H1 (cell line): ENCODE data around the gene ELP5. TPM values are rescaled to one million over a fixed set of nuclear protein-coding genes. Genes with fewer than 3 reads are reported as not detected.

ENCODE experiments used
- CTCF ChIA-PET: fragments of 300-600 bp; sonication (Branson Sonifier 250); formaldehyde crosslinking; loops from one replicate; lab custom pipeline; 2021; ENCODE audit not compliant: partially characterized antibody; lab: Charles Lee
- POLR2A ChIA-PET: fragments of 300-600 bp; sonication (Branson Sonifier 250); formaldehyde crosslinking; loops from one replicate; lab custom pipeline; 2021; ENCODE audit warnings: inconsistent platforms; ENCODE audit not compliant: partially characterized antibody; lab: Charles Lee
- DNase-seq, 2 experiments: peaks; one replicate each; pipeline versions ENCODE4 v3.0.0 to v3.0.0-alpha.2; 2010 to 2022; ENCODE audit warnings: low spot score in 2 of 2, low read depth in 1 of 2, mixed read lengths in 1 of 2
- FAIRE-seq: peaks from 2 replicates; lab custom pipeline; 2011; peaks lifted over from hg19 to GRCh38; lab: Jason Lieb, UNC
- H2AFZ ChIP-seq: 2 replicates; pipeline ENCODE4 v1.8.1; 2012; ENCODE audit warnings: low read length, inconsistent platforms
- H2AK5ac ChIP-seq: 2 replicates; pipeline ENCODE4 v1.6.1; 2013; ENCODE audit warnings: low read depth, low read length
- H2BK120ac ChIP-seq: replicated peaks from 2 replicates; pipeline ENCODE3; 2013; ENCODE audit warnings: low read depth, low read length, inconsistent platforms
- H2BK12ac ChIP-seq: 2 replicates; pipeline ENCODE4 v1.6.1; 2013; ENCODE audit warnings: low read depth, low read length
- H2BK15ac ChIP-seq: 2 replicates; pipeline ENCODE4 v1.6.1; 2013; ENCODE audit warnings: low read length
- H2BK20ac ChIP-seq: 2 replicates; pipeline ENCODE4 v1.6.1; 2013; ENCODE audit warnings: low read length
- H2BK5ac ChIP-seq: 2 replicates; pipeline ENCODE4 v1.6.1; 2013; ENCODE audit warnings: low read depth, low read length
- H3K14ac ChIP-seq: 2 replicates; pipeline ENCODE4 v1.6.1; 2013; ENCODE audit warnings: inconsistent platforms; ENCODE audit not compliant: insufficient read length
- H3K18ac ChIP-seq: 2 replicates; pipeline ENCODE4 v1.6.1; 2013; ENCODE audit warnings: low read length; ENCODE audit errors: extremely low read depth
- H3K23ac ChIP-seq: 2 replicates; pipeline ENCODE4 v1.6.1; 2013; ENCODE audit warnings: inconsistent platforms; ENCODE audit not compliant: insufficient read length
- H3K23me2 ChIP-seq: 2 replicates; pipeline ENCODE4 v1.6.1; 2013; ENCODE audit warnings: low read depth, low read length
- H3K27ac ChIP-seq: 2 replicates; pipeline ENCODE4 v1.6.1; 2011; ENCODE audit warnings: low read depth, low read length, inconsistent platforms
- H3K27me3 ChIP-seq, 4 experiments: replicated peaks in 1 of 4; 1 replicate in 1 of 4; 2 replicates in 3 of 4; pipeline versions ENCODE4 v1.6.1 to v1.8.1; 2011 to 2013; ENCODE audit warnings: low read length in 3 of 4, mild to moderate bottlenecking in 3 of 4, inconsistent platforms in 2 of 4, mixed read lengths in 2 of 4, moderate library complexity in 1 of 4; ENCODE audit not compliant: control insufficient read depth in 3 of 4, insufficient read depth in 3 of 4; ENCODE audit errors: extremely low read depth in 1 of 4
- H3K36me3 ChIP-seq, 4 experiments: 2 replicates each; pipeline versions ENCODE4 v1.6.1 to v1.8.1; 2011 to 2013; ENCODE audit warnings: mild to moderate bottlenecking in 4 of 4, low read length in 3 of 4, moderate library complexity in 2 of 4, control low read depth in 1 of 4, inconsistent platforms in 1 of 4; ENCODE audit not compliant: insufficient read depth in 4 of 4, control insufficient read depth in 2 of 4
- H3K4ac ChIP-seq: replicated peaks from 2 replicates; pipeline ENCODE3; 2013; ENCODE audit warnings: low read length, low read depth, mixed read lengths, inconsistent platforms; ENCODE audit not compliant: insufficient read length
- H3K4me1 ChIP-seq, 4 experiments: replicated peaks in 1 of 4; 1 replicate in 1 of 4; 2 replicates in 3 of 4; pipeline versions ENCODE4 v1.6.1 to v1.8.1; 2011 to 2013; ENCODE audit warnings: low read length in 3 of 4, inconsistent platforms in 2 of 4, mixed read lengths in 1 of 4; ENCODE audit not compliant: insufficient read depth in 4 of 4, control insufficient read depth in 3 of 4
- H3K4me2 ChIP-seq, 2 experiments: 2 replicates each; pipeline versions ENCODE4 v1.6.1 to v1.8.1; 2011 to 2013; ENCODE audit warnings: low read depth in 2 of 2, low read length in 2 of 2, control low read depth in 1 of 2, inconsistent platforms in 1 of 2, mild to moderate bottlenecking in 1 of 2; ENCODE audit not compliant: insufficient read depth in 1 of 2
- H3K4me3 ChIP-seq, 4 experiments: fragments of 200-600, 300-600 bp in 1 of 4; sonication (generic), shearing (Covaris generic), sonication (Bioruptor Twin) in 1 of 4; 2 replicates each; pipeline versions ENCODE4 v1.5.1 to v1.8.1; 2011 to 2016; ENCODE audit warnings: low read length in 4 of 4, low read depth in 3 of 4, control low read depth in 2 of 4, inconsistent platforms in 2 of 4, mild to moderate bottlenecking in 2 of 4, mixed read lengths in 1 of 4, moderate library complexity in 1 of 4; ENCODE audit not compliant: insufficient read depth in 2 of 4; ENCODE audit errors: extremely low read depth in 1 of 4
- H3K56ac ChIP-seq: replicated peaks from 2 replicates; pipeline ENCODE3; 2013; ENCODE audit warnings: low read depth, mild to moderate bottlenecking, mixed read lengths, low read length, inconsistent platforms; ENCODE audit not compliant: insufficient read length
- H3K79me1 ChIP-seq: 2 replicates; pipeline ENCODE4 v1.6.1; 2013; ENCODE audit warnings: low read depth, low read length, control low read depth
- H3K79me2 ChIP-seq, 2 experiments: 2 replicates each; pipeline versions ENCODE4 v1.6.1 to v1.8.1; 2012 to 2013; ENCODE audit warnings: low read length in 2 of 2, mild to moderate bottlenecking in 2 of 2, inconsistent platforms in 1 of 2; ENCODE audit not compliant: insufficient read depth in 2 of 2, control insufficient read depth in 1 of 2
- H3K9ac ChIP-seq, 4 experiments: replicated peaks in 1 of 4; 1 replicate in 1 of 4; 2 replicates in 3 of 4; pipeline versions ENCODE4 v1.6.1 to v1.8.1; 2011 to 2013; ENCODE audit warnings: low read depth in 3 of 4, low read length in 3 of 4, control low read depth in 2 of 4, mild to moderate bottlenecking in 2 of 4, moderate library complexity in 2 of 4, inconsistent platforms in 1 of 4; ENCODE audit errors: extremely low read depth in 1 of 4
- H3K9me3 ChIP-seq, 2 experiments: 2 replicates each; pipeline versions ENCODE4 v1.6.1 to v1.8.1; 2012 to 2013; ENCODE audit warnings: mild to moderate bottlenecking in 2 of 2, moderate library complexity in 2 of 2, control low read depth in 1 of 2, inconsistent platforms in 1 of 2, low read depth in 1 of 2, low read length in 1 of 2, mixed read lengths in 1 of 2; ENCODE audit not compliant: insufficient read depth in 2 of 2
- H4K20me1 ChIP-seq, 2 experiments: replicated peaks in 1 of 2; 2 replicates each; pipeline versions ENCODE3 to v1.8.1; 2011 to 2013; ENCODE audit warnings: inconsistent platforms in 2 of 2, low read length in 2 of 2, mild to moderate bottlenecking in 1 of 2; ENCODE audit not compliant: insufficient read depth in 2 of 2, control insufficient read depth in 1 of 2
- H4K5ac ChIP-seq: 2 replicates; pipeline ENCODE4 v1.6.1; 2013; ENCODE audit warnings: low read length, low read depth, mixed read lengths, inconsistent platforms; ENCODE audit not compliant: insufficient read length
- H4K8ac ChIP-seq: 2 replicates; pipeline ENCODE4 v1.8.0; 2013; ENCODE audit warnings: mild to moderate bottlenecking, moderate library complexity, low read length, inconsistent platforms; ENCODE audit not compliant: insufficient read depth; ENCODE audit errors: extremely low read depth
- H4K91ac ChIP-seq: replicated peaks from 2 replicates; pipeline ENCODE3; 2013; ENCODE audit warnings: low read length, mixed read lengths, inconsistent platforms; ENCODE audit not compliant: insufficient read length
- BRCA1 ChIP-seq: IDR thresholded peaks from 2 replicates; pipeline ENCODE4 v1.6.1; 2012; ENCODE audit warnings: low read depth, low read length, improper control_type of control experiment
- FOSL1 ChIP-seq: IDR thresholded peaks from 2 replicates; pipeline ENCODE4 v1.6.1; 2011; ENCODE audit warnings: mild to moderate bottlenecking, low read depth, low read length, moderate library complexity; ENCODE audit not compliant: insufficient read depth
- NANOG ChIP-seq: IDR thresholded peaks from 2 replicates; pipeline ENCODE4 v1.6.1; 2011; ENCODE audit warnings: low read length, low read depth, mild to moderate bottlenecking, inconsistent platforms; ENCODE audit not compliant: insufficient read depth, poor library complexity, severe bottlenecking
- WGBS, 2 experiments: shearing (Covaris generic) in 1 of 2; methylation state at CpG; one replicate each; pipeline versions ENCODE4 v1.1.6 to v1.1.7; 2013 to 2015; ENCODE audit warnings: low lambda C conversion rate in 2 of 2, mixed read lengths in 2 of 2, inconsistent platforms in 1 of 2, low coverage in 1 of 2, missing lambda C conversion rate in 1 of 2; ENCODE audit not compliant: insufficient replicate concordance in 2 of 2, insufficient coverage in 1 of 2, insufficient read length in 1 of 2; ENCODE audit errors: extremely low coverage in 1 of 2, missing lambda C conversion rate in 1 of 2; 5-methylcytosine and 5-hydroxymethylcytosine counted together
- polyA plus RNA-seq, 7 experiments: library from polyadenylated mRNA; depleted of rRNA in 3 of 7; stranded (reverse) in 5 of 7; unstranded in 2 of 7; fragments of >200 nt in 5 of 7; fragments of 200-250 nt in 2 of 7; gene quantifications; 1 replicate in 5 of 7; 2 replicates in 1 of 7; 4 replicates in 1 of 7; pipeline versions ENCODE4 v1.2.1 to v1.2.3, GENCODE V29; 2011 to 2013; ENCODE audit warnings: missing spikeins in 2 of 7, mixed read lengths in 2 of 7
- total RNA-seq: library from RNA; stranded (reverse); fragmentation: NEBNext Ultra II Directional; extraction: Animal tissue kit (Norgen Biotek cat#: 25700); gene quantifications from 2 replicates; pipeline ENCODE4 v1.2.1, GENCODE V29; 2021

Gene ELP5
- total and polyA plus RNA-seq, 2 of the 8 experiments (the other 6 are each of a cell fraction or from before 2014, with no cell fraction given), result 75.4 to 107 TPM

GRCh38 chr17:7293159-7293558 is 41.1 kb downstream of the ELP5 start:
- H4K20me1 ChIP-seq, result peaks cover 0 to 9% of the 10 kb centered on the region in 2 experiments
- WGBS, 2 experiments, result 93% methylated on average over 11 of the region's 11 CpGs; no CpG with 5 or more reads in 1 of the 2 experiments
- no peak for TF ChIP-seq NANOG
- no peak for TF ChIP-seq BRCA1
- no peak for TF ChIP-seq FOSL1
- peaks cover 0 to 14% (median 9%) of the 10 kb centered on the region in 4 experiments; a peak in 6 of 7 replicates for H3K4me1 ChIP-seq
- H3K27me3 ChIP-seq, result peaks cover 3 to 11% (median 9%) of the 10 kb centered on the region in 4 experiments
- H3K4me3 ChIP-seq, result peak overlapping the region in 1 of 4 experiments; percentile 65; a peak in 4 of 8 replicates
- H2BK120ac ChIP-seq, result no peak overlapping the region
- no peaks in the 10 kb centered on the region for H3K36me3 ChIP-seq
- FAIRE-seq (no peak), DNase-seq (no peak)
- no peak overlapping the region for H3K23ac ChIP-seq
- H3K27ac ChIP-seq, result no peak overlapping the region
- no peak overlapping the region for H2BK5ac ChIP-seq
- H3K4me2 ChIP-seq, result peak overlapping the region; percentile 65 to 82; a peak in 2 of 4 replicates
- no peak overlapping the region for H4K5ac ChIP-seq
- no peak overlapping the region for H2BK20ac ChIP-seq
- no peaks in the 10 kb centered on the region for H3K79me2 ChIP-seq
- POLR2A ChIA-PET, result interaction anchor here (0.7 to 6.7 kb wide), 12 partner anchors 8 to 72 kb away, joined by 3 to 94 read pairs (median 6); partner anchors contain the start of genes DVL2, GABARAP, GPS2 and PHF23
- H2AK5ac ChIP-seq, result no peak overlapping the region
- H2BK12ac ChIP-seq, result no peak overlapping the region
- no peak overlapping the region for H3K18ac ChIP-seq
- H3K9me3 ChIP-seq, result no peaks in the 10 kb centered on the region; a peak in 1 of 4 replicates
- no peak overlapping the region for H3K4ac ChIP-seq
- peaks cover 2% of the 10 kb centered on the region; the same call in 1 of the 2 replicates for H3K23me2 ChIP-seq
- no peak overlapping the region for H4K91ac ChIP-seq
- H3K14ac ChIP-seq, result no peak overlapping the region
- CTCF ChIA-PET, result interaction anchor here (1.0 to 5.7 kb wide), 3 partner anchors 11 to 15 kb away, joined by 3 to 46 read pairs (median 3); partner anchors contain the start of gene SLC2A4
- H3K56ac ChIP-seq, result no peak overlapping the region
- no peak overlapping the region for H2AFZ ChIP-seq
- no peak overlapping the region for H4K8ac ChIP-seq
- peaks cover 2% of the 10 kb centered on the region; the same call in 1 of the 2 replicates for H3K79me1 ChIP-seq
- H3K9ac ChIP-seq, result no peak overlapping the region
- H2BK15ac ChIP-seq, result no peak overlapping the region
